ENCODE measurements around the gene GIPC3.

DNA sequence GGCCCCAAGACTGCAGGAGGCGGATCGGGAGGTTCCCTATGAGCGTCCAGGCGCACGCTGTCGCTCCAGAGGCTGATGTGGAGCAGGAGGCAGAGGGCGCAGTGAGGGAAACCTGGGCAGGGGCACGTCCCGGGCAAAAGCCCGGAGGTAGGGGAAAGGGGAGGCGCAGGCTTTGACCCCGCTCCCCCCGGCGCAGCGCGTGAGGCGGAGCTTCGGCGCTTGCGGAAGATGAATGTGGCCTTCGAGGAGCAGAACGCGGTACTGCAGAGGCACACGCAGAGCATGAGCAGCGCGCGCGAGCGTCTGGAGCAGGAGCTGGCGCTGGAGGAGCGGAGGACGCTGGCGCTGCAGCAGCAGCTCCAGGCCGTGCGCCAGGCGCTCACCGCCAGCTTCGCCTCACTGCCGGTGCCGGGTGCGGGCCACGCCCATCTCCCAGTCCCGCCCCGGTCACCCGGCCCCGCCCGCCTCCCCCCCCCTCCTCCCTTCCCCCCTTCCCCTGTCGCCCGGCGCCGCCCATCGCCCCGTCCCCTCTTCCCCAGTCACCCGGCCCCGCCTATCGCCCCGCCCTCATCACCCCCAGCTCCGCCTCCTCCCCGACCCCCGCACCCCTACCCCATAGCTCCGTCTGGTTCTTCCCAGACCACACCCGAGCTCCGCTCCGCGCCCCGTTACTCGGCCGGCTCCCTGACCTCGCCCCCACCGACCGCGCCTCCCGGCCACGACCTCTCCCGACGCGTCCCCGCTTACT, 8.4 kb upstream of the GIPC3 start:
- TF ChIP-seq, protein P1, sequence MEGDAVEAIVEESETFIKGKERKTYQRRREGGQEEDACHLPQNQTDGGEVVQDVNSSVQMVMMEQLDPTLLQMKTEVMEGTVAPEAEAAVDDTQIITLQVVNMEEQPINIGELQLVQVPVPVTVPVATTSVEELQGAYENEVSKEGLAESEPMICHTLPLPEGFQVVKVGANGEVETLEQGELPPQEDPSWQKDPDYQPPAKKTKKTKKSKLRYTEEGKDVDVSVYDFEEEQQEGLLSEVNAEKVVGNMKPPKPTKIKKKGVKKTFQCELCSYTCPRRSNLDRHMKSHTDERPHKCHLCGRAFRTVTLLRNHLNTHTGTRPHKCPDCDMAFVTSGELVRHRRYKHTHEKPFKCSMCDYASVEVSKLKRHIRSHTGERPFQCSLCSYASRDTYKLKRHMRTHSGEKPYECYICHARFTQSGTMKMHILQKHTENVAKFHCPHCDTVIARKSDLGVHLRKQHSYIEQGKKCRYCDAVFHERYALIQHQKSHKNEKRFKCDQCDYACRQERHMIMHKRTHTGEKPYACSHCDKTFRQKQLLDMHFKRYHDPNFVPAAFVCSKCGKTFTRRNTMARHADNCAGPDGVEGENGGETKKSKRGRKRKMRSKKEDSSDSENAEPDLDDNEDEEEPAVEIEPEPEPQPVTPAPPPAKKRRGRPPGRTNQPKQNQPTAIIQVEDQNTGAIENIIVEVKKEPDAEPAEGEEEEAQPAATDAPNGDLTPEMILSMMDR (IDR thresholded peaks at IDR 0.05): no peak
- TF ChIP-seq POLR2A (IDR thresholded peaks at IDR 0.05) (no peak), POLR2AphosphoS5 (IDR thresholded peaks at IDR 0.05) (no peak)
